SH-SY5Y (cell line): ENCODE results near the gene IL16.

Experiments
- GATA2 ChIP-seq: IDR thresholded peaks from 2 replicates; pipeline ENCODE4 v1.6.1; 2011; ENCODE audit warnings: mild to moderate bottlenecking, low read depth, low read length
- GATA3 ChIP-seq: IDR thresholded peaks from 2 replicates; pipeline ENCODE4 v1.6.1; 2011; ENCODE audit warnings: low read depth, mild to moderate bottlenecking, low read length, moderate library complexity

- TF ChIP-seq GATA3 (no peak), GATA2 (no peak)
Measured at GRCh38 chr15:81253846-81254245, 57.2 kb downstream of the IL16 start.
